HG02943 (cell line): Measurements from ENCODE around the gene TADA1.
"Not testable (repeated sequence)": the region's sequence is repeated elsewhere in the genome, so short reads cannot be mapped to it uniquely, and the experiment has no call there.

ENCODE experiments used
- ATAC-seq: cut with Tn5 transposase; IDR thresholded peaks from one replicate; pipeline ENCODE4 v1.9.1; 2021; ENCODE audit warnings: mild to moderate bottlenecking, low read depth, moderate library complexity; ENCODE audit not compliant: unreplicated experiment

The TADA1 gene

GRCh38 chr1:166849135-166849534 lies 26.9 kb downstream of the TADA1 start:
- no peak for ATAC-seq

- ATAC-seq = no peak
Observed at GRCh38 chr1:166848193-166848592, 27.9 kb downstream of the TADA1 start.

GRCh38 chr1:166844791-166845190 lies 31.3 kb downstream of the TADA1 start:
- ATAC-seq = no peak

GRCh38 chr1:166843769-166844596 lies 32.1 kb downstream of the TADA1 start:
- no peak for ATAC-seq

GRCh38 chr1:166843322-166843721 lies 32.7 kb downstream of the TADA1 start:
- no peak for ATAC-seq

- no peak for ATAC-seq
Observed at GRCh38 chr1:166840309-166841274, 35.5 kb downstream of the TADA1 start.

- peak; percentile 39 for ATAC-seq
Observed at GRCh38 chr1:166839600-166840308, 36.3 kb downstream of the TADA1 start.

GRCh38 chr1:166838766-166839599 lies 37.1 kb downstream of the TADA1 start, which contains the start of gene POGK:
POGK (plus strand) TSS chr1:166839475; CDS start chr1:166840957, 1,482 bp downstream.
- peak; percentile 97 for ATAC-seq

- ATAC-seq = no peak
Observed at GRCh38 chr1:166836733-166837132, 39.3 kb downstream of the TADA1 start.

- ATAC-seq = not testable (repeated sequence)
Observed at GRCh38 chr1:166829762-166830161, 46.3 kb downstream of the TADA1 start.

GRCh38 chr1:166827426-166827825 lies 48.6 kb downstream of the TADA1 start:
- ATAC-seq = no peak

GRCh38 chr1:166822385-166822784 lies 53.7 kb downstream of the TADA1 start:
- no peak for ATAC-seq

- no peak for ATAC-seq
Observed at GRCh38 chr1:166819974-166820373, 56.1 kb downstream of the TADA1 start.

GRCh38 chr1:166814611-166815010 lies 61.5 kb downstream of the TADA1 start:
- ATAC-seq = no peak

- no peak for ATAC-seq
Observed at GRCh38 chr1:166813508-166814223, 62.4 kb downstream of the TADA1 start.

GRCh38 chr1:166811691-166812090 lies 64.4 kb downstream of the TADA1 start:
- no peak for ATAC-seq

- no peak for ATAC-seq
Observed at GRCh38 chr1:166808952-166809351, 67.1 kb downstream of the TADA1 start.
